Cardiac fibroblast (primary cell): ENCODE results near the gene UBR7.

Source experiments
- DNase-seq, 2 donors: peaks; one replicate each; pipeline versions ENCODE4 v3.0.0 to v3.0.0-alpha.2; 2010; ENCODE audit warnings: low read depth in 2 of 2
- H3K4me3 ChIP-seq, 2 donors: replicated peaks in 1 of 2; 1 replicate in 1 of 2; 2 replicates in 1 of 2; pipeline ENCODE4 v1.5.1; 2011; ENCODE audit warnings: low read depth in 2 of 2, low read length in 2 of 2, mild to moderate bottlenecking in 2 of 2, moderate library complexity in 1 of 2
- CTCF ChIP-seq: IDR thresholded peaks from one replicate; pipeline ENCODE4 v1.5.1; 2011; ENCODE audit warnings: low read depth, mild to moderate bottlenecking, low read length, inconsistent platforms

The UBR7 gene

GRCh38 chr14:93240678-93241000 lies 33.6 kb downstream of the UBR7 start:
- DNase-seq = peak in 1 of 2 donors; percentile 65
- H3K4me3 ChIP-seq = no peak overlapping the region
- TF ChIP-seq CTCF = no peak

DNA sequence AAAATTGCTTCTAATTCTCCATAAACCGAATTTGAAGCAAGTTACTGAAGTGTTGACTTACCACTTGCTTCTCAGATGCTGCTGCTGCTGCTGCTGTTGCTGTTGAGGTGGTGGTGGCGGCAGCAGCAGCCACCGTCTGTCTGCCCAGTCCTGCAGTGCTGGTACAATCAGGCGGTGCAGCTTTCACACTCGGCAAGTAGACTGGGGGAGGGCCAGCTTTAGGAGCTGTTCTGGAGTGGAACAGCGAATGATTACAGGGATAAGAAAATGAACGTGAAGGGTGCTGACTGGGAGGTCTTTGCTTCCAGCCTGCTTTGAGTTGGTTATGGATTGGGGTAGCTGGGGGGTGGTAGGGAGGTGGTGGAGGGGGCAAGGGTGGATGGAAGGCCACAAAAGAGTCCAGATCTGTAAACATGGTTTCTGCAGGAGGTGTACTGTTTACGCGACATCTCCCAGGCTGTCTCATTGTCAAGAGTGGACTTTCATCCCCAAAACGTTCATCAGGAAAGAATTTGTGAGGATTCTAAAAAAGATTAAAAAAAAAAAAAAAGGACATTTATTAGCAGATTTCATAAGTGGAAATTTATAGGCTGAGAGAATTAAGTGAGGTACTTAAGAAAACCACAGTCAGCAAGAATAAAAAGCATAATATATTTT lies 38.8 kb downstream of the UBR7 start:
- TF ChIP-seq CTCF = no peak
- no peak for DNase-seq
- no peak overlapping the region for H3K4me3 ChIP-seq

DNA sequence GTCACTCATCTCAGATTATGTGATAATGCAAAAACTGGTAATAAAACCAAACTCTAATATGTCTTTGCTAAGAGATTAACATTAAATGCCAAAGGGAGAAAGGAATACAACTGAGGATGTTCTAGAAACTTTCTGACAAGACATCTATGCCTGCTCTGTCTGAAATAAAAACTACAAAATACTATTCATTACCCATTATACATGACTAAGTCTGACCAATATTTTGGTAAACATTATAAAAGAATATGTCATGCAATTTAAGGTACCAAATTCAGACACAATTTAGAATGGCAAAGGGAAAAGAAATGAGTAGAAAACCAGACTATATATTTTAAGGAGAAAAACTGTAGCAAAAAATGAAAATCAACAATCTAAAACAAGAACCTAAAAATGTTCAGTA lies 39.5 kb downstream of the UBR7 start:
- no peak for DNase-seq
- TF ChIP-seq CTCF = no peak
- H3K4me3 ChIP-seq = no peak overlapping the region

DNA sequence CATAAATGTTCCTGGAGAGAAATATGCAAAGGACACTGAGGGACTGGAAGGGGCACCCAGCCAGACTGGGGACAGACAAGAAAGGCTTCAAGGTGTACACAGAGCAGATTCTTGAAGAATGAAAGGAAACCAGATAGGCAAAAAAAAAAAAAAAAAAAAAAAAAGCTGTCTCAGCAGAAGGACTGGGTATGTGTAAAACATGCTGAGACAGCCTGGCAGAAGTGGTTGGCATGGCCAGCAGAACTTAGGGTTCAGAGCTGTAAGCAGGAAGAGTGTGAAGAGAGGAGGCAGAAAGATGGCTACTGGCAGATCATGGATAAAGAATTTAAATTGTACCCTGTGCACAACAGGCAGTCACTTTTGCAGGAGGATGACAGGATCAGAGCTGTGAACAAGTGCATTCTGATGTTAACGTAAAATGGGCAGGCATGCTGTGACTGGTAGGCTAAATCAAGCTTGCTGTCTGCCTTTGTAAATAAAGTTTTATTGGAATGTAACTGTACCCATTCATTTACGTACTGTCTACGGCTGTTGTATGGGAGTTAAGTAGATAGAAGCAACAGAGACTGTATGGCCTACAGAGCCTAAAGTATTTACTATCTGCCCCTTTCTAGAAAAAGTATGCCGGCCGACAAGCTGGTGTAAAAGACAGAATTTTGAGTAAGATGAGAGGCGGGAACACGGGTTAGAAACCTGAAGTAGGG lies 42.2 kb downstream of the UBR7 start:
- no peak overlapping the region for H3K4me3 ChIP-seq
- no peak for TF ChIP-seq CTCF
- DNase-seq = no peak

DNA sequence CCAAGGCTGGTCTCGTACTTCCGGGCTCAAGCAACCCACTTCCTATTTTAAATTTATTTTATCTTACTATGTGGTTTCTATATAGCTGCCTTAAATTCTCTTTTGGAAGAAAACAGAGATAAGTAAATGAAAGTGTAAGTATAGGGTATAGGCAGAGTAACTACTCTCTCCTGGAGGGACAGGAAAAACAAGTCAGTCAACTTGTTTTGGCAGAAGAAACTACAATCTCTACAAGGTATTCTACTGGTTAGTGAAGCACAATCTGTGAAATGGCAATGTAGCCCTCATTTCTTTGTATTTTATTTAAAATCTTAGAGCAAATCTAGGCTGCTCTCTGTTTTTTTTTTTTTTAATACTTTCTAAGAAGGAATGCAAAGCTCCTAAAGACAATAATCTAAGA lies 55.4 kb downstream of the UBR7 start:
- TF ChIP-seq CTCF = no peak
- DNase-seq = no peak
- H3K4me3 ChIP-seq = no peak overlapping the region

DNA sequence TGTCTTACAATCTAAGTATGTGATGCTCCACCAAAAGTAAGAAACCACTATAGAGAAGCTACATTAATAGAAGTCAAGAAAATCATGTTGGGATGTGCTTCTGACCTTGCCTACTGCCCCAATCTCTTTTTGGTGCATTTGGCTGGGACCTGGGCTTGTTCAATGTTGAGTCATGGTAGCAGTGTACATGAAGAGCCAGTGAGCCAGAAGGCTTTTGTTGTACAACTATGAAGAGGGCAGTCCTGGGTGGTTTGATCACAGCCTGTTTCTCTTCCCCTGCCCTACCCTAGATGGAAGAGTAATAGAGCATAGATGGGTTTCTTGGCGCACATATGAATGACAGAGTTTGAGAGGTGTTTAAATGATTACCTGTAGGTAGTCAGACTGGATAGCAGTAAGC lies 56.4 kb downstream of the UBR7 start:
- no peak for TF ChIP-seq CTCF
- no peak overlapping the region for H3K4me3 ChIP-seq
- peak in 1 of 2 donors; percentile 60 for DNase-seq
